Esophagus squamous epithelium (tissue), 4 donors: ENCODE measurements around the gene PRMT7.

Source experiments
- CTCF ChIP-seq, 6 experiments: fragments of 450-650 bp in 4 of 6; fragments of 200-600 bp in 2 of 6; sonication (generic) in 2 of 6; IDR thresholded peaks; one replicate each; pipeline ENCODE4 v1.5.1; 2016 to 2019; ENCODE audit warnings: antibody characterized with exemption in 6 of 6, mild to moderate bottlenecking in 4 of 6, moderate library complexity in 4 of 6
- POLR2A ChIP-seq, 4 donors: fragments of 450-650 bp; IDR thresholded peaks; one replicate each; pipeline ENCODE4 v1.6.1; 2017; ENCODE audit warnings: antibody characterized with exemption in 4 of 4, mild to moderate bottlenecking in 4 of 4, moderate library complexity in 3 of 4

DNA sequence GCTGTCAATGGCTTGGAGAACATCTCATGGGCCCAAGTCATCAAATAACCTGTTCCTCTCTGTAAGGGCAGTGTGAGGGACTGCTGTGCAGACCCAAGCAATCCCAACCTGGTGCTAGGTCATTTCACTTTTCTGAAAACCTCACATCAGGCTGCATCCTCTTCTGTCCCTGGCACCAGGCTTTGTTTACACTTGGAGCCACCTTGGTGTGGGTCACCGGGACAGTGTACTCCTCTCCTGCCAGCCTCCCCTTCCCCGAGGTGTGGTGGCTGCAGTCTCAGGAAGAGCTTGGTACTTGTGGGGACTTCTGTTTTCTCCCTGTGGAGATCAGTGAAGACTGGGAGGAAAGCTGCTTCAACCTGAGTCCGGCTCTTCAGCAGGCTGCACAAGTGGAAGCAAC, 12.5 kb upstream of the PRMT7 start:
- TF ChIP-seq CTCF (IDR thresholded peaks at IDR 0.05) (no peak), POLR2A (IDR thresholded peaks at IDR 0.05) (no peak)
